GM12878 (cell line): Measurements from ENCODE around the gene PLEKHM2. TPM values are rescaled to one million over a fixed set of nuclear protein-coding genes. Genes with fewer than 3 reads are reported as not detected.

ENCODE experiments used
- CTCF ChIP-seq, 3 experiments: IDR thresholded peaks in 2 of 3; conservative IDR thresholded peaks in 1 of 3; 2 replicates each; pipeline ENCODE4 v1.5.1; 2011; ENCODE audit warnings: low read depth in 3 of 3, low read length in 3 of 3, mild to moderate bottlenecking in 3 of 3, control low read depth in 2 of 3, moderate library complexity in 2 of 3, inconsistent platforms in 1 of 3, mixed read lengths in 1 of 3; ENCODE audit not compliant: control insufficient read depth in 2 of 3, insufficient read depth in 1 of 3; ENCODE audit errors: extremely low read depth in 1 of 3
- E2F8 ChIP-seq: fragments of 450-650 bp; IDR thresholded peaks from 2 replicates; pipeline ENCODE4 v1.6.1; 2018; ENCODE audit warnings: mild to moderate bottlenecking, low read depth, moderate library complexity; ENCODE audit not compliant: partially characterized antibody
- EZH2 ChIP-seq: IDR thresholded peaks from 2 replicates; pipeline ENCODE4 v1.6.1; 2012; ENCODE audit warnings: low read depth, mild to moderate bottlenecking, control low read depth, inconsistent platforms, low read length, borderline replicate concordance; ENCODE audit not compliant: control insufficient read depth
- NFYA ChIP-seq: IDR thresholded peaks from 2 replicates; pipeline ENCODE4 v1.6.1; 2011; ENCODE audit warnings: low read depth, mild to moderate bottlenecking, low read length, improper control_type of control experiment, borderline replicate concordance
- polyA plus RNA-seq, 11 experiments: library from polyadenylated mRNA; depleted of rRNA in 4 of 11; unstranded in 6 of 11; stranded (reverse) in 5 of 11; fragments of >200 nt; fragmentation: Nextera tagmentation in 4 of 11; fragmentation: Illumina TruSeq in 1 of 11; extraction: Ambion mirVana in 4 of 11; extraction: Trizol in 1 of 11; gene quantifications; 1 replicate in 1 of 11; 2 replicates in 10 of 11; pipeline versions ENCODE4 v1.2.1 to v1.2.3, GENCODE V29; 2011 to 2016; ENCODE audit warnings: inconsistent platforms in 2 of 11, missing spikeins in 2 of 11, low read depth in 1 of 11
- total RNA-seq, 4 experiments: library from RNA; depleted of rRNA in 3 of 4; stranded (reverse); fragments of >200 nt in 3 of 4; fragmentation: Illumina TruSeq in 1 of 4; extraction: Trizol in 1 of 4; gene quantifications; 2 replicates each; pipeline versions ENCODE4 v1.2.1 to v1.2.3, GENCODE V29; 2013 to 2021

Gene PLEKHM2
- total and polyA plus RNA-seq, 10 of the 15 experiments (the other 5 are each of a cell fraction or from before 2014, with no cell fraction given), result 0.37 to 55.2 (median 19.3) TPM

DNA sequence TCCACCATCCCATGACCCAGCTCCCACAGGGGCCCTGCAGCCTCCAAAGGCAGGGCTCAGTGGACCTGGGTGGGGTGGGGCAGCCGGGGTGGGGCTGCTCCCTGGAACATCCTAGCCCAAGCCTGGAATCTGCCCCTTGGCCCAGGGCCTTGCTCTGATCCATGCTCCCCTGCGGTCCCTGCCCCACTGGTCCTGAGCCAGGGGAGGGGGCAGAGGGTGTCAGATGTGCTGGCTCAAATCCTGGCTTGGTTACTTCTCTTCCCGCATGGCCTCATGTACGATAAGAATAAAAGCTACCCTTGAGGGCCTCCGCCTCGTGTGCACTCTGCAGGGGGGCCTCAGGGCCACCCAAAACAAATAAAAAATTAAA, 52.8 kb downstream of the PLEKHM2 start (continued):
- no peak for TF ChIP-seq E2F8
- TF ChIP-seq EZH2, result no peak
- TF ChIP-seq CTCF (IDR thresholded peaks at IDR 0.05 in 2 of 3, conservative IDR thresholded peaks at IDR 0.05 in 1 of 3; ENCODE audit: control insufficient read depth in 2 of 3, extremely low read depth in 1 of 3, insufficient read depth in 1 of 3, low read depth in 3 of 3, low read length in 3 of 3), result no peak
- no peak for TF ChIP-seq NFYA
